ENCODE data around the gene PKP1. TPM values are rescaled to one million over a fixed set of nuclear protein-coding genes. Genes with fewer than 3 reads are reported as not detected.

The PKP1 gene
- total and polyA plus RNA-seq, 10 donors, result 0.04 to 0.10 (median 0.06) TPM; not detected in 7

DNA sequence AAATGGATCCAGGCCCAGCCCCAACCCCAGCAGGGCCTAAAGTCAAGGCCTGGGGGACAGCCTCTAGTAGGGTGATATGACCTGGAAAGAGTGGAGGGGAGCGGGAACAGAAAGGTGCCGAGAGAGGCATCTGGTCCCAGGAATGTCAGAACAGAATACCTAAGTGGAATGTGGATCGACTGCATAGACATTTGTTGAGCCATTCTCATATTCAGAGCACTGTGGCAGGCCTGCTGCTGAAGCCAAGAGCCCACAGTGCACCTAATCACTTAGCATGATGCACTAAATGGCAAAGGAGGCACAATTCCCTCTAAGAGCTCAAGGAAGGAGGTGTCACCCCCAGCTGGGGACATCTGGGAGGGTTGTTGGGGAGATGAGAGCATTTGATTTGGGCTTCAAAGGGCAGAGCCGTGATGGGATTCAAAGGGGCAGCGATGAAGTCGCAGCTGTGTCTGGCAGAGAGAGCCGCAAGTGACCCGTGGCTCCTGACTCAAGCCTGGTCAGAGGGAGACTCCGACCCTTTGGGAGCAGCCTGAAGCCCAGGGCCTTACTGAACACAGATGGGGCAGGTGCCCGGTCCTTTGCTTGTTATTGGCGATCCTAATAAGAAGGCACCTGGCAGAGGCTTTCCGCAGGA, 8.6 kb upstream of the PKP1 start:
- 89 to 95% (median 94%) methylated on average over 10 to 12 of the region's 12 CpGs for WGBS, 5 donors
- no peaks in the 10 kb centered on the region for H3K4me1 ChIP-seq

DNA sequence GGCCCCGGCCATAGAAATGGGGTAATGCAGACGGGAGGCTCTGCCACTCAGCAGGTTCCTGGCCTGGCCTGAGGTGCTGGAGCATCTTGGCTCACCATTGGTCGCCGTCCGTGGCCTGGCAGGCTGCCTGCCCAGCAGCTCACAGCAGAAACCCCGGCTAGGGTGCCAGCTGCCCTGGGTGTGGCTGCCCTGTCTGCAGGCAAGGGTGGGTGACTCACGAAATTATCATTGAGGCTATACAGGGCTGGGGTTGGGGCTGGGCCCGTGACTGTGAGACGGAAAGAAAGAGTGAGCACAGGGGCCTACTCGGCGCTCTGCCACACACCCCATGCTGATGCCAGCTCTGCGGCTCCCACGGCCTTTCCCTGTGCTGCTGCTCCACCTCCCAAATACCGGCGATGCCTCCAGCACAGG, 8.0 kb upstream of the PKP1 start:
- H3K4me1 ChIP-seq, result no peaks in the 10 kb centered on the region
- H3K4me3 ChIP-seq, result no peak overlapping the region
- peaks cover 0 to 37% (median 0%) of the 10 kb centered on the region in 7 donors for H3K27me3 ChIP-seq (replicated peaks in 1 of 7)
- intact Hi-C loops (cut with DNase I; ENCODE audit: low total_unique reads), result no loop called here
- no peak for DNase-seq
- no peaks in the 10 kb centered on the region for H3K36me3 ChIP-seq
- TF ChIP-seq POLR2A (IDR thresholded peaks at IDR 0.05) (no peak), POLR2AphosphoS5 (IDR thresholded peaks at IDR 0.05) (no peak)
- TF ChIP-seq, protein P1, sequence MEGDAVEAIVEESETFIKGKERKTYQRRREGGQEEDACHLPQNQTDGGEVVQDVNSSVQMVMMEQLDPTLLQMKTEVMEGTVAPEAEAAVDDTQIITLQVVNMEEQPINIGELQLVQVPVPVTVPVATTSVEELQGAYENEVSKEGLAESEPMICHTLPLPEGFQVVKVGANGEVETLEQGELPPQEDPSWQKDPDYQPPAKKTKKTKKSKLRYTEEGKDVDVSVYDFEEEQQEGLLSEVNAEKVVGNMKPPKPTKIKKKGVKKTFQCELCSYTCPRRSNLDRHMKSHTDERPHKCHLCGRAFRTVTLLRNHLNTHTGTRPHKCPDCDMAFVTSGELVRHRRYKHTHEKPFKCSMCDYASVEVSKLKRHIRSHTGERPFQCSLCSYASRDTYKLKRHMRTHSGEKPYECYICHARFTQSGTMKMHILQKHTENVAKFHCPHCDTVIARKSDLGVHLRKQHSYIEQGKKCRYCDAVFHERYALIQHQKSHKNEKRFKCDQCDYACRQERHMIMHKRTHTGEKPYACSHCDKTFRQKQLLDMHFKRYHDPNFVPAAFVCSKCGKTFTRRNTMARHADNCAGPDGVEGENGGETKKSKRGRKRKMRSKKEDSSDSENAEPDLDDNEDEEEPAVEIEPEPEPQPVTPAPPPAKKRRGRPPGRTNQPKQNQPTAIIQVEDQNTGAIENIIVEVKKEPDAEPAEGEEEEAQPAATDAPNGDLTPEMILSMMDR (IDR thresholded peaks at IDR 0.05 in 8 of 11, conservative IDR thresholded peaks at IDR 0.05 in 3 of 11), result no peak
- 74 to 89% (median 87%) methylated on average over 9 to 15 of the region's 15 CpGs for WGBS, 5 donors
- no peaks in the 10 kb centered on the region for H3K9me3 ChIP-seq
- H3K27ac ChIP-seq, result no peak overlapping the region

More for the DNA sequence above, 8.6 kb upstream of the PKP1 start:
- DNase-seq, result peak; percentile 59
- H3K36me3 ChIP-seq, result no peaks in the 10 kb centered on the region
- TF ChIP-seq, protein P1 (IDR thresholded peaks at IDR 0.05 in 8 of 11, conservative IDR thresholded peaks at IDR 0.05 in 3 of 11), result no peak
- TF ChIP-seq POLR2AphosphoS5 (IDR thresholded peaks at IDR 0.05) (no peak), POLR2A (IDR thresholded peaks at IDR 0.05) (no peak)
- H3K27ac ChIP-seq, result no peak overlapping the region
- H3K4me3 ChIP-seq, result no peak overlapping the region
- no peaks in the 10 kb centered on the region for H3K9me3 ChIP-seq
- peaks cover 0 to 41% (median 0%) of the 10 kb centered on the region in 7 donors for H3K27me3 ChIP-seq (replicated peaks in 1 of 7)
- intact Hi-C loops (cut with DNase I; ENCODE audit: low total_unique reads), result no loop called here

DNA sequence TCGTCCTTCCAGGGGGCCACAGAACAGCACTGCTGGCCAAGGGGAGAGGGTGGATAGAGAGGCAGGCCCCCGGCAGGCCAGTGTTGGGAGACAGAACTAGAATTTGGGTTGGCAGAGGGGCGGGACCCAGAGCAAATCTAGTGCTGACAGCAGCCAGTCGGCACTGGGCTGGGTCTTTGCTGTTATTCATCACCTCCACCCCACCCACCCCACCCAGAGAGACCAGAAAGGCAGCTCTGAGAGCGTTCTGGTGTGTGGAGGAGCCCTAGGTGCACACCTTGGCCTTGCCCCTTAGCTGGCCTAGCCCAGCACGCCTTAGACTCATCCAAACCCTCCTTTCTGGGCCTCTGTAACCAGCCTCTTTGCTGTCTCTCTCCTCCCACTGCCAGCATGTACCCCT, 6.4 kb upstream of the PKP1 start:
- WGBS, 5 donors, result 65 to 90% (median 77%) methylated on average over 2 to 6 of the region's 6 CpGs
- TF ChIP-seq POLR2AphosphoS5 (IDR thresholded peaks at IDR 0.05), result no peak
- TF ChIP-seq, protein P1 (IDR thresholded peaks at IDR 0.05 in 8 of 11, conservative IDR thresholded peaks at IDR 0.05 in 3 of 11), result no peak
- TF ChIP-seq POLR2A (IDR thresholded peaks at IDR 0.05), result no peak
- intact Hi-C loops (cut with DNase I; ENCODE audit: low total_unique reads), result no loop called here

DNA sequence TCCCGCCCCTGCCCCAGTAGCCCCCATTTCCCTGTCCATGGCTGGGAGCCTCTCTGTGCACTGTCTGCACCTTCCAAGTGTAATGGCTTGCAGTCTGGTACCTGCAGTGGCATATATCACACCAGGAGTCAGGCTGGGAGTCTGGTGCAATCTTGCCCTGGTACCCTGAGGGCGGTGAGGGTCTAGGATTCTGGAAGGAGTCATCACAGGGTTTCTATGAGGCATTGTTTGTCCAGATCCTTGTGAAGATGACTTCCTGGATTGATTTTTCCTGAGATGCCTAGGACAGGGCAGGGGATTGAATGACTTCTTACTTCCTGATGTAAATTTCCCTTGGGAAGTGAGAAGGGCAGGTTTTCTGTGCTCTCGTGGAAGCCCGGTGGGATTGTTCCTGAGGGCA, 5.9 kb upstream of the PKP1 start:
- intact Hi-C loops (cut with DNase I; ENCODE audit: low total_unique reads), result no loop called here
- Histone ChIP-seq H3K27ac (no peak overlapping the region), H3K27me3 (replicated peaks in 1 of 7) (peaks cover 0 to 43% (median under 1%) of the 10 kb centered on the region in 7 donors), H3K36me3 (no peaks in the 10 kb centered on the region), H3K9me3 (no peaks in the 10 kb centered on the region), H3K4me1 (no peaks in the 10 kb centered on the region), H3K4me3 (no peak overlapping the region)
- peak; percentile 19 for DNase-seq
- TF ChIP-seq, protein P1 (IDR thresholded peaks at IDR 0.05 in 8 of 11, conservative IDR thresholded peaks at IDR 0.05 in 3 of 11), result no peak
- TF ChIP-seq POLR2A (IDR thresholded peaks at IDR 0.05), result no peak
- no peak for TF ChIP-seq POLR2AphosphoS5 (IDR thresholded peaks at IDR 0.05)
- WGBS, 5 donors, result 65 to 85% (median 80%) methylated on average over 2 to 4 of the region's 4 CpGs

More for the DNA sequence above, 6.4 kb upstream of the PKP1 start:
- H3K27me3 ChIP-seq (replicated peaks in 1 of 7), result peaks cover 0 to 37% (median 0%) of the 10 kb centered on the region in 7 donors
- H3K9me3 ChIP-seq, result no peaks in the 10 kb centered on the region
- no peaks in the 10 kb centered on the region for H3K4me1 ChIP-seq
- H3K36me3 ChIP-seq, result no peaks in the 10 kb centered on the region
- no peak overlapping the region for H3K4me3 ChIP-seq
- peak; percentile 10 for DNase-seq
- no peak overlapping the region for H3K27ac ChIP-seq
